Measurements from ENCODE around the gene CERKL. TPM values are rescaled to one million over a fixed set of nuclear protein-coding genes. Genes with fewer than 3 reads are reported as not detected.

The CERKL gene
- total RNA-seq, 1 donor = 0.27 TPM

- H3K4me3 ChIP-seq (ENCODE audit: low read depth, low read length) = no peak overlapping the region
- peak; percentile 45 for TF ChIP-seq CTCF (IDR thresholded peaks at IDR 0.05; ENCODE audit: insufficient read depth, low read length)
- peak; percentile 34 for DNase-seq (ENCODE audit: low read depth)
Measured at GRCh38 chr2:181570833-181571661, 85.9 kb downstream of the CERKL start.

- H3K4me3 ChIP-seq (ENCODE audit: low read depth, low read length) = no peak overlapping the region
- TF ChIP-seq CTCF (IDR thresholded peaks at IDR 0.05; ENCODE audit: insufficient read depth, low read length) = no peak
- no peak for DNase-seq (ENCODE audit: low read depth)
Measured at GRCh38 chr2:181570059-181570458, 86.8 kb downstream of the CERKL start.

- no peak for DNase-seq (ENCODE audit: low read depth)
- H3K4me3 ChIP-seq (ENCODE audit: low read depth, low read length) = no peak overlapping the region
- no peak for TF ChIP-seq CTCF (IDR thresholded peaks at IDR 0.05; ENCODE audit: insufficient read depth, low read length)
Measured at GRCh38 chr2:181566334-181567032, 90.4 kb downstream of the CERKL start.

- peak; percentile 5 for DNase-seq (ENCODE audit: low read depth)
- TF ChIP-seq CTCF (IDR thresholded peaks at IDR 0.05; ENCODE audit: insufficient read depth, low read length) = no peak
- no peak overlapping the region for H3K4me3 ChIP-seq (ENCODE audit: low read depth, low read length)
Measured at GRCh38 chr2:181563101-181563692, 93.7 kb downstream of the CERKL start.

- no peak for DNase-seq (ENCODE audit: low read depth)
- TF ChIP-seq CTCF (IDR thresholded peaks at IDR 0.05; ENCODE audit: insufficient read depth, low read length) = no peak
- H3K4me3 ChIP-seq (ENCODE audit: low read depth, low read length) = no peak overlapping the region
Measured at GRCh38 chr2:181558371-181558770, 98.5 kb downstream of the CERKL start.

- no peak overlapping the region for H3K4me3 ChIP-seq (ENCODE audit: low read depth, low read length)
- no peak for TF ChIP-seq CTCF (IDR thresholded peaks at IDR 0.05; ENCODE audit: insufficient read depth, low read length)
- DNase-seq (ENCODE audit: low read depth) = no peak
Measured at GRCh38 chr2:181554061-181554830, 102.7 kb downstream of the CERKL start.

Measured in fibroblast of the aortic adventitia (primary cell).